Stimulated activated CD8-positive, alpha-beta memory T cell treated with anti-CD3 and anti-CD28 coated beads, Interleukin-2, amount 100 ng/mL, for 1 hour (primary cell): ENCODE measurements around the gene RRP8.

Experiments used
- DNase-seq, 2 donors: peaks; one replicate each; pipeline ENCODE4 v3.0.0-alpha.2; 2020; ENCODE audit warnings: low read depth in 2 of 2

RRP8 gene

GRCh38 chr11:6599881-6600390 lies 3.5 kb downstream of the RRP8 start:
- no peak for DNase-seq

GRCh38 chr11:6599449-6599848 lies 4.0 kb downstream of the RRP8 start:
- DNase-seq: no peak

- DNase-seq: no peak
Measured at GRCh38 chr11:6598555-6598954, 4.9 kb downstream of the RRP8 start.

- no peak for DNase-seq
Measured at GRCh38 chr11:6596239-6596877, 7.1 kb downstream of the RRP8 start.

GRCh38 chr11:6594142-6594768 lies 9.2 kb downstream of the RRP8 start:
- no peak for DNase-seq

GRCh38 chr11:6588018-6588417 lies 15.4 kb downstream of the RRP8 start:
- no peak for DNase-seq

- no peak for DNase-seq
Measured at GRCh38 chr11:6587360-6587953, 16.0 kb downstream of the RRP8 start.

- no peak for DNase-seq
Measured at GRCh38 chr11:6586434-6587359, 16.7 kb downstream of the RRP8 start.

- no peak for DNase-seq
Measured at GRCh38 chr11:6584528-6584927, 18.9 kb downstream of the RRP8 start.

- DNase-seq: no peak
Measured at GRCh38 chr11:6583584-6583983, 19.8 kb downstream of the RRP8 start.

GRCh38 chr11:6579681-6580080 lies 23.7 kb downstream of the RRP8 start:
- DNase-seq: no peak

GRCh38 chr11:6578134-6578533 lies 25.3 kb downstream of the RRP8 start:
- no peak for DNase-seq

GRCh38 chr11:6576471-6577373 lies 26.7 kb downstream of the RRP8 start:
- no peak for DNase-seq

GRCh38 chr11:6574816-6575715 lies 28.4 kb downstream of the RRP8 start:
- DNase-seq: no peak

GRCh38 chr11:6572215-6572614 lies 31.2 kb downstream of the RRP8 start:
- DNase-seq: no peak

GRCh38 chr11:6571434-6572008 lies 31.9 kb downstream of the RRP8 start:
- no peak for DNase-seq

GRCh38 chr11:6570691-6571427 lies 32.6 kb downstream of the RRP8 start:
- DNase-seq: no peak

- DNase-seq: no peak
Measured at GRCh38 chr11:6569706-6570105, 33.7 kb downstream of the RRP8 start.
